KBM-7 (cell line): ENCODE results near the gene TNRC18.
"Not testable (repeated sequence)": the region's sequence is repeated elsewhere in the genome, so short reads cannot be mapped to it uniquely, and the experiment has no call there.

Experiments
- DNase-seq: peaks from one replicate; pipeline ENCODE4 v3.0.0-alpha.2; 2015
- in situ Hi-C: fragments of 300-500 bp; cut with MboI; formaldehyde crosslinking; loops from 2 replicates; pipeline ENCODE4 v1.14.3; 2020; ENCODE audit warnings: low sequenced_read_pairs, low pct_unique_long_range_greater_than_20kb, mixed read lengths

The TNRC18 gene

GRCh38 chr7:5284304-5285281, 139.0 kb downstream of the TNRC18 start:
- in situ Hi-C loops, result no loop called here
- peak; percentile 45 for DNase-seq

GRCh38 chr7:5283421-5284303, 140.0 kb downstream of the TNRC18 start:
- in situ Hi-C loops, result no loop called here

GRCh38 chr7:5282543-5283316, 140.9 kb downstream of the TNRC18 start, which contains the start of gene SLC29A4:
Gene SLC29A4, plus strand, starts transcription at chr7:5282943. Its CDS starts 4,874 bp downstream, at chr7:5287817.
- in situ Hi-C loops, result no loop called here
- DNase-seq, result no peak

More at GRCh38 chr7:5283421-5284303, 140.0 kb downstream of the TNRC18 start:
- DNase-seq, result no peak

GRCh38 chr7:5281598-5282500, 141.8 kb downstream of the TNRC18 start:
- DNase-seq, in situ Hi-C loops: not testable (repeated sequence)

GRCh38 chr7:5279734-5280133, 143.9 kb downstream of the TNRC18 start:
- DNase-seq, result no peak
- in situ Hi-C loops, result no loop called here

GRCh38 chr7:5278766-5279165, 144.9 kb downstream of the TNRC18 start:
- in situ Hi-C loops, result no loop called here
- no peak for DNase-seq

GRCh38 chr7:5276611-5277010, 147.0 kb downstream of the TNRC18 start:
- in situ Hi-C loops, result no loop called here
- no peak for DNase-seq

GRCh38 chr7:5276123-5276522, 147.5 kb downstream of the TNRC18 start:
- DNase-seq, in situ Hi-C loops: not testable (repeated sequence)

- DNase-seq, in situ Hi-C loops: not testable (repeated sequence)
Measured at GRCh38 chr7:5275510-5275909, 148.1 kb downstream of the TNRC18 start.

- in situ Hi-C loops, DNase-seq: not testable (repeated sequence)
Measured at GRCh38 chr7:5274985-5275431, 148.6 kb downstream of the TNRC18 start.

- DNase-seq, result no peak
- in situ Hi-C loops, result no loop called here
Measured at GRCh38 chr7:5274441-5274840, 149.2 kb downstream of the TNRC18 start.

- not testable (repeated sequence) for DNase-seq
Measured at GRCh38 chr7:5273831-5274405, 149.7 kb downstream of the TNRC18 start.

GRCh38 chr7:5270788-5271187, 152.8 kb downstream of the TNRC18 start:
- in situ Hi-C loops, result no loop called here
- DNase-seq, result no peak

More at GRCh38 chr7:5273831-5274405, 149.7 kb downstream of the TNRC18 start:
- in situ Hi-C loops, result not testable (repeated sequence)

GRCh38 chr7:5269992-5270657, 153.5 kb downstream of the TNRC18 start:
- DNase-seq, in situ Hi-C loops: not testable (repeated sequence)

GRCh38 chr7:5267829-5268228, 155.8 kb downstream of the TNRC18 start:
- DNase-seq, in situ Hi-C loops: not testable (repeated sequence)

- in situ Hi-C loops, result no loop called here
- no peak for DNase-seq
Measured at GRCh38 chr7:5266191-5267028, 157.2 kb downstream of the TNRC18 start.
